IPS DF 19.7 (cell line): ENCODE measurements around the gene KDM3B.
"Not testable (repeated sequence)": the region's sequence is repeated elsewhere in the genome, so short reads cannot be mapped to it uniquely, and the experiment has no call there.

ENCODE experiments used
- DNase-seq: peaks from one replicate; pipeline ENCODE4 v3.0.0-alpha.2; 2013; ENCODE audit warnings: low read depth, low spot score

The KDM3B gene

GRCh38 chr5:138350563-138350890, 2.0 kb upstream of the KDM3B start:
- no peak for DNase-seq

GRCh38 chr5:138351056-138351455, 1.4 kb upstream of the KDM3B start:
- no peak for DNase-seq

GRCh38 chr5:138351517-138351916, 968 bp upstream of the KDM3B start:
- DNase-seq: no peak

GRCh38 chr5:138352722-138353559, 456 bp downstream of the KDM3B start:
- no peak for DNase-seq

GRCh38 chr5:138353560-138354080, 1.1 kb downstream of the KDM3B start:
- no peak for DNase-seq

GRCh38 chr5:138354387-138354786, 1.9 kb downstream of the KDM3B start:
- DNase-seq: no peak

- no peak for DNase-seq
Measured at GRCh38 chr5:138354926-138355378, 2.5 kb downstream of the KDM3B start.

- no peak for DNase-seq
Measured at GRCh38 chr5:138359621-138360020, 7.1 kb downstream of the KDM3B start.

- DNase-seq: no peak
Measured at GRCh38 chr5:138360941-138361452, 8.5 kb downstream of the KDM3B start.

- DNase-seq: no peak
Measured at GRCh38 chr5:138364576-138364975, 12.1 kb downstream of the KDM3B start.

- DNase-seq: no peak
Measured at GRCh38 chr5:138366632-138367382, 14.3 kb downstream of the KDM3B start.

- no peak for DNase-seq
Measured at GRCh38 chr5:138369261-138369660, 16.8 kb downstream of the KDM3B start.

- DNase-seq: no peak
Measured at GRCh38 chr5:138369706-138370105, 17.2 kb downstream of the KDM3B start.

GRCh38 chr5:138370537-138370936, 18.1 kb downstream of the KDM3B start:
- DNase-seq: no peak

GRCh38 chr5:138371454-138371853, 19.0 kb downstream of the KDM3B start:
- no peak for DNase-seq

GRCh38 chr5:138372225-138372624, 19.7 kb downstream of the KDM3B start:
- DNase-seq: no peak

GRCh38 chr5:138372653-138373052, 20.2 kb downstream of the KDM3B start:
- no peak for DNase-seq

GRCh38 chr5:138382347-138382746, 29.9 kb downstream of the KDM3B start:
- no peak for DNase-seq

GRCh38 chr5:138385660-138386059, 33.2 kb downstream of the KDM3B start:
- DNase-seq: no peak

- no peak for DNase-seq
Measured at GRCh38 chr5:138386290-138386689, 33.8 kb downstream of the KDM3B start.

GRCh38 chr5:138389332-138389731, 36.8 kb downstream of the KDM3B start:
- no peak for DNase-seq

- not testable (repeated sequence) for DNase-seq
Measured at GRCh38 chr5:138389911-138390310, 37.4 kb downstream of the KDM3B start.
